B cell (primary cell): ENCODE results near the gene TTC28. TPM values are rescaled to one million over a fixed set of nuclear protein-coding genes. Genes with fewer than 3 reads are reported as not detected.

Experiments used
- ATAC-seq: fragments of 200-7000 bp; cut with Tn5 transposase; one replicate; pipeline ENCODE4 v1.10.0; 2021; ENCODE audit warnings: low read depth, mild to moderate bottlenecking, moderate number of reproducible peaks, moderate library complexity
- CTCF ChIA-PET: fragments of 350-600 bp; sonication (Branson Sonifier 250); formaldehyde crosslinking; loops from one replicate; lab custom pipeline; 2021; ENCODE audit warnings: antibody characterized with exemption, inconsistent platforms; lab: Charles Lee
- POLR2A ChIA-PET: fragments of 350-600 bp; sonication (Branson Sonifier 250); formaldehyde crosslinking; loops from one replicate; lab custom pipeline; 2021; ENCODE audit warnings: antibody characterized with exemption; lab: Charles Lee
- DNase-seq: peaks from one replicate; pipeline ENCODE4 v3.0.0; 2013
- H2AFZ ChIP-seq: 2 replicates; pipeline ENCODE4 v1.6.1; 2012; ENCODE audit warnings: mild to moderate bottlenecking, low read depth, low read length; ENCODE audit not compliant: insufficient read depth, poor library complexity, severe bottlenecking
- H3K27ac ChIP-seq, 2 donors: 1 replicate in 1 of 2; 2 replicates in 1 of 2; pipeline ENCODE4 v1.5.1; 2012 to 2013; ENCODE audit warnings: low read length in 2 of 2, mild to moderate bottlenecking in 2 of 2, moderate library complexity in 1 of 2
- H3K27me3 ChIP-seq, 4 experiments: fragments of 200-600 bp in 1 of 4; sonication (generic) in 1 of 4; replicated peaks in 1 of 4; 1 replicate in 2 of 4; 2 replicates in 2 of 4; pipeline versions ENCODE4 v1.6.1 to v1.7.0; 2013 to 2016; ENCODE audit warnings: low read length in 3 of 4, mild to moderate bottlenecking in 2 of 4, mixed read lengths in 1 of 4, moderate library complexity in 1 of 4; ENCODE audit not compliant: insufficient read depth in 4 of 4, control insufficient read depth in 3 of 4; ENCODE audit errors: control extremely low read depth in 1 of 4
- H3K36me3 ChIP-seq, 2 experiments: replicated peaks in 1 of 2; 1 replicate in 1 of 2; 2 replicates in 1 of 2; pipeline versions ENCODE4 v1.6.1 to v1.7.1; 2013; ENCODE audit warnings: low read length in 1 of 2; ENCODE audit not compliant: insufficient read depth in 2 of 2, control insufficient read depth in 1 of 2; ENCODE audit errors: control extremely low read depth in 1 of 2, extremely low read depth in 1 of 2
- H3K4me1 ChIP-seq, 2 donors: fragments of 200-600 bp in 1 of 2; sonication (generic) in 1 of 2; 1 replicate in 1 of 2; 2 replicates in 1 of 2; pipeline versions ENCODE4 v1.5.1 to v1.6.1; 2013 to 2017; ENCODE audit warnings: low read length in 2 of 2; ENCODE audit not compliant: control insufficient read depth in 2 of 2, insufficient read depth in 2 of 2
- H3K4me2 ChIP-seq: replicated peaks from 2 replicates; pipeline ENCODE3; 2012; ENCODE audit warnings: mild to moderate bottlenecking, low read depth, low read length; ENCODE audit not compliant: poor library complexity, severe bottlenecking
- H3K4me3 ChIP-seq, 5 experiments: fragments of 200-600 bp in 1 of 5; sonication (generic) in 1 of 5; 1 replicate in 3 of 5; 2 replicates in 2 of 5; pipeline versions ENCODE4 v1.5.1 to v1.7.0; 2011 to 2016; ENCODE audit warnings: low read length in 4 of 5, mild to moderate bottlenecking in 4 of 5, low read depth in 2 of 5, control low read depth in 1 of 5, moderate library complexity in 1 of 5; ENCODE audit not compliant: insufficient read depth in 1 of 5; ENCODE audit errors: control extremely low read depth in 1 of 5, extremely low read depth in 1 of 5
- H3K79me2 ChIP-seq: fragments of 200-600 bp; sonication (generic); one replicate; pipeline ENCODE4 v1.6.0; 2016; ENCODE audit warnings: low read length; ENCODE audit not compliant: control insufficient read depth, insufficient read depth
- H3K9ac ChIP-seq: fragments of 200-600 bp; sonication (generic); 2 replicates; pipeline ENCODE4 v1.6.1; 2017; ENCODE audit warnings: mild to moderate bottlenecking, low read length, moderate library complexity
- H3K9me3 ChIP-seq, 3 donors: one replicate each; pipeline versions ENCODE4 v1.6.1 to v1.7.1; 2013; ENCODE audit warnings: low read length in 2 of 3; ENCODE audit not compliant: control insufficient read depth in 2 of 3, insufficient read depth in 1 of 3; ENCODE audit errors: control extremely low read depth in 1 of 3
- H4K20me1 ChIP-seq: 2 replicates; pipeline ENCODE4 v1.6.0; 2012; ENCODE audit warnings: mild to moderate bottlenecking, low read length; ENCODE audit not compliant: insufficient read depth, control insufficient read depth, poor library complexity, severe bottlenecking
- H3K27ac Mint-ChIP-seq: one replicate; pipeline ENCODE4 v1.8.0; 2021; ENCODE audit warnings: mixed read lengths
- H3K27me3 Mint-ChIP-seq: one replicate; pipeline ENCODE4 v1.8.0; 2021; ENCODE audit warnings: mixed read lengths
- H3K4me1 Mint-ChIP-seq: one replicate; pipeline ENCODE4 v1.8.0; 2021; ENCODE audit warnings: mixed read lengths
- H3K4me3 Mint-ChIP-seq: one replicate; pipeline ENCODE4 v1.8.0; 2021; ENCODE audit warnings: mixed read lengths
- H3K9me3 Mint-ChIP-seq: one replicate; pipeline ENCODE4 v1.8.0; 2022; ENCODE audit warnings: mixed read lengths; ENCODE audit not compliant: insufficient read depth
- CTCF ChIP-seq: fragments of 200-600 bp; IDR thresholded peaks from one replicate; pipeline ENCODE4 v1.8.0; 2022; ENCODE audit warnings: antibody characterized with exemption, mild to moderate bottlenecking
- EZH2 ChIP-seq: IDR thresholded peaks from 2 replicates; pipeline ENCODE4 v1.6.1; 2012; ENCODE audit warnings: borderline replicate concordance, low read depth, mild to moderate bottlenecking, moderate library complexity, low read length; ENCODE audit not compliant: insufficient read depth, poor library complexity, severe bottlenecking
- WGBS: methylation state at CpG from one replicate; pipeline ENCODE4 v1.1.5; 2013; ENCODE audit warnings: missing lambda C conversion rate; ENCODE audit not compliant: insufficient coverage; 5-methylcytosine and 5-hydroxymethylcytosine counted together
- intact Hi-C: fragments of 100-400 bp; cut with micrococcal nuclease; formaldehyde crosslinking; loops from one replicate; pipeline ENCODE4 v1.10.0; 2022
- polyA plus RNA-seq: library from polyadenylated mRNA; depleted of rRNA; stranded (reverse); fragments of >200 nt; gene quantifications from 2 replicates; pipeline ENCODE4 v1.2.3, GENCODE V29; 2012
- total RNA-seq, 2 donors: library from RNA; stranded (reverse); fragments of 120-200 nt in 1 of 2; gene quantifications; 1 replicate in 1 of 2; 2 replicates in 1 of 2; pipeline versions ENCODE4 v1.2.3 to v1.2.4, GENCODE V29; 2013 to 2022

Gene TTC28
- total and polyA plus RNA-seq, 2 donors (not counting 1 experiment from before 2014, with no cell fraction given), result 4.5 to 7.3 TPM

- Histone ChIP-seq H3K79me2 (peaks cover 28% of the 10 kb centered on the region), H3K9me3 (no peaks in the 10 kb centered on the region), H3K4me2 (no peak overlapping the region), H3K4me1 (no peaks in the 10 kb centered on the region), H3K36me3 (peaks cover 0 to 3% of the 10 kb centered on the region in 2 experiments), H3K27ac (no peak overlapping the region), H4K20me1 (no peaks in the 10 kb centered on the region), H3K4me3 (no peak overlapping the region), H3K27me3 (no peaks in the 10 kb centered on the region), H3K9ac (no peak overlapping the region), H2AFZ (no peak overlapping the region)
- ChIA-PET POLR2A (no interaction called here), CTCF (no interaction called here)
- Mint-ChIP-seq H3K27ac (no peak overlapping the region), H3K9me3 (no peaks in the 10 kb centered on the region), H3K4me1 (no peaks in the 10 kb centered on the region), H3K4me3 (no peak overlapping the region), H3K27me3 (no peaks in the 10 kb centered on the region)
- TF ChIP-seq CTCF (no peak), EZH2 (no peak)
- no peak for ATAC-seq
- no peak for DNase-seq
- 96% methylated on average over 7 of the region's 9 CpGs for WGBS
- intact Hi-C loops, result no loop called here
Observed at GRCh38 chr22:27933186-27933983, 746.3 kb downstream of the TTC28 start.

GRCh38 chr22:27930331-27931060 lies 749.1 kb downstream of the TTC28 start:
- H3K4me2 ChIP-seq, result no peak overlapping the region

More at GRCh38 chr22:27930331-27931060, 749.1 kb downstream of the TTC28 start:
- H3K9me3 Mint-ChIP-seq, result no peaks in the 10 kb centered on the region
- no peak overlapping the region for H3K9ac ChIP-seq
- H2AFZ ChIP-seq, result no peak overlapping the region
- ChIA-PET POLR2A (no interaction called here), CTCF (no interaction called here)
- no peaks in the 10 kb centered on the region for H3K4me1 ChIP-seq
- intact Hi-C loops, result no loop called here
- H4K20me1 ChIP-seq, result no peaks in the 10 kb centered on the region
- no peak overlapping the region for H3K4me3 ChIP-seq
- no peak overlapping the region for H3K27ac Mint-ChIP-seq
- ATAC-seq (no peak), DNase-seq (no peak)
- WGBS, result no CpG with 5 or more reads among the region's 3 CpGs
- H3K36me3 ChIP-seq, result peaks cover 0 to 3% of the 10 kb centered on the region in 2 experiments
- TF ChIP-seq CTCF (no peak), EZH2 (no peak)
- no peak overlapping the region for H3K4me3 Mint-ChIP-seq
- H3K27me3 Mint-ChIP-seq, result no peaks in the 10 kb centered on the region
- no peaks in the 10 kb centered on the region for H3K9me3 ChIP-seq
- H3K79me2 ChIP-seq, result peaks cover 33% of the 10 kb centered on the region
- no peak overlapping the region for H3K27ac ChIP-seq
- no peaks in the 10 kb centered on the region for H3K4me1 Mint-ChIP-seq
- H3K27me3 ChIP-seq, result no peaks in the 10 kb centered on the region
